IMR-90 (cell line): Measurements from ENCODE around the gene CHAT. TPM values are rescaled to one million over a fixed set of nuclear protein-coding genes. Genes with fewer than 3 reads are reported as not detected.

ENCODE experiments used
- ATAC-seq: fragments of 200-7000 bp; cut with Tn5 transposase; 2 replicates; pipeline ENCODE4 v1.9.1; 2020; ENCODE audit warnings: low read depth, mild to moderate bottlenecking, moderate library complexity
- BruUV-seq: library from RNA; stranded (reverse); fragments of 400-500 nt; replicated peaks from 2 replicates; lab custom pipeline; 2021; lab: Mats Ljungman, UMichigan
- CTCF ChIA-PET: fragments of 300-600 bp; formaldehyde crosslinking; extraction: SDS; loops from one replicate; lab custom pipeline; 2021; ENCODE audit warnings: antibody characterized with exemption; lab: Yijun Ruan, JAX
- POLR2A ChIA-PET: fragments of 300-600 bp; sonication (Branson Sonifier 250); formaldehyde crosslinking; loops from one replicate; lab custom pipeline; 2022; ENCODE audit warnings: antibody characterized with exemption; ENCODE audit not compliant: unreplicated experiment; lab: Charles Lee
- DNase-seq: peaks from one replicate; pipeline ENCODE4 v3.0.0; 2013
- H2AFZ ChIP-seq: replicated peaks from 2 replicates; pipeline ENCODE3; 2013; ENCODE audit warnings: low read length, mild to moderate bottlenecking; ENCODE audit not compliant: poor library complexity
- H2AK5ac ChIP-seq: 2 replicates; pipeline ENCODE4 v1.6.1; 2013; ENCODE audit warnings: low read depth, low read length, inconsistent platforms
- H2AK9ac ChIP-seq: replicated peaks from 2 replicates; pipeline ENCODE3; 2013; ENCODE audit warnings: mild to moderate bottlenecking, low read depth, low read length, moderate library complexity; ENCODE audit not compliant: poor library complexity
- H2BK120ac ChIP-seq: 2 replicates; pipeline ENCODE4 v1.6.1; 2013; ENCODE audit warnings: low read depth, low read length, inconsistent platforms
- H2BK15ac ChIP-seq: 3 replicates; pipeline ENCODE4 v1.6.1; 2013; ENCODE audit warnings: low read depth, low read length, inconsistent platforms
- H2BK20ac ChIP-seq: 2 replicates; pipeline ENCODE4 v1.6.1; 2013; ENCODE audit warnings: low read depth, mild to moderate bottlenecking, inconsistent platforms, low read length, moderate library complexity
- H2BK5ac ChIP-seq: 2 replicates; pipeline ENCODE4 v1.6.1; 2013; ENCODE audit warnings: mild to moderate bottlenecking, low read depth, low read length, inconsistent platforms; ENCODE audit not compliant: poor library complexity, severe bottlenecking
- H3K14ac ChIP-seq: replicated peaks from 2 replicates; pipeline ENCODE4 v1.6.1; 2013; ENCODE audit warnings: low read depth, low read length, inconsistent platforms
- H3K18ac ChIP-seq: 2 replicates; pipeline ENCODE4 v1.6.1; 2013; ENCODE audit warnings: low read depth, low read length, control low read depth
- H3K23ac ChIP-seq: 2 replicates; pipeline ENCODE4 v1.6.1; 2013; ENCODE audit warnings: low read depth, low read length, inconsistent platforms
- H3K27ac ChIP-seq: 2 replicates; pipeline ENCODE4 v1.5.1; 2013; ENCODE audit warnings: mild to moderate bottlenecking, control low read depth, low read length; ENCODE audit not compliant: insufficient read depth
- H3K27me3 ChIP-seq: 2 replicates; pipeline ENCODE4 v1.6.1; 2013; ENCODE audit warnings: low read length; ENCODE audit not compliant: control insufficient read depth, insufficient read depth
- H3K36me3 ChIP-seq: 2 replicates; pipeline ENCODE4 v1.6.1; 2013; ENCODE audit warnings: low read length, mixed read lengths; ENCODE audit not compliant: control insufficient read depth, insufficient read depth
- H3K4ac ChIP-seq: 2 replicates; pipeline ENCODE4 v1.6.1; 2013; ENCODE audit warnings: low read depth, low read length, inconsistent platforms
- H3K4me1 ChIP-seq: 2 replicates; pipeline ENCODE4 v1.6.1; 2013; ENCODE audit warnings: low read length, mixed read lengths; ENCODE audit not compliant: control insufficient read depth, insufficient read depth
- H3K4me2 ChIP-seq: 2 replicates; pipeline ENCODE4 v1.6.1; 2013; ENCODE audit warnings: low read depth, mild to moderate bottlenecking, control low read depth, low read length, moderate library complexity
- H3K4me3 ChIP-seq: 2 replicates; pipeline ENCODE4 v1.5.1; 2013; ENCODE audit warnings: low read depth, mild to moderate bottlenecking, control low read depth, low read length, moderate library complexity; ENCODE audit not compliant: insufficient read depth
- H3K56ac ChIP-seq: 2 replicates; pipeline ENCODE4 v1.6.1; 2013; ENCODE audit warnings: low read length, inconsistent platforms; ENCODE audit not compliant: insufficient read depth; ENCODE audit errors: extremely low read depth
- H3K79me1 ChIP-seq, 2 experiments: 2 replicates each; pipeline ENCODE4 v1.6.1; 2013; ENCODE audit warnings: low read length in 2 of 2, inconsistent platforms in 1 of 2, low read depth in 1 of 2
- H3K9ac ChIP-seq: 2 replicates; pipeline ENCODE4 v1.6.1; 2013; ENCODE audit warnings: low read depth, low read length, control low read depth
- H3K9me1 ChIP-seq: 2 replicates; pipeline ENCODE4 v1.6.1; 2013; ENCODE audit warnings: low read length, inconsistent platforms; ENCODE audit not compliant: insufficient read depth
- H3K9me3 ChIP-seq: 2 replicates; pipeline ENCODE4 v1.6.1; 2013; ENCODE audit warnings: low read length; ENCODE audit not compliant: control insufficient read depth, insufficient read depth
- H4K20me1 ChIP-seq: 2 replicates; pipeline ENCODE4 v1.6.1; 2013; ENCODE audit warnings: low read length, inconsistent platforms; ENCODE audit not compliant: insufficient read depth
- H4K5ac ChIP-seq: 2 replicates; pipeline ENCODE4 v1.6.1; 2013; ENCODE audit warnings: mild to moderate bottlenecking, low read depth, low read length, control low read depth
- H4K8ac ChIP-seq, 2 experiments: 2 replicates each; pipeline ENCODE4 v1.6.1; 2013; ENCODE audit warnings: low read depth in 2 of 2, low read length in 2 of 2, control low read depth in 1 of 2, inconsistent platforms in 1 of 2
- H4K91ac ChIP-seq: 2 replicates; pipeline ENCODE4 v1.6.1; 2013; ENCODE audit warnings: low read depth, low read length, inconsistent platforms; ENCODE audit not compliant: insufficient read depth
- BHLHE40 ChIP-seq: fragments of 150-350 bp; IDR thresholded peaks from 2 replicates; pipeline ENCODE4 v1.6.1; 2016; ENCODE audit warnings: mild to moderate bottlenecking, low read depth, low read length
- ELK1 ChIP-seq: fragments of 150-350 bp; IDR thresholded peaks from 2 replicates; pipeline ENCODE4 v1.6.1; 2016; ENCODE audit warnings: low read depth, mild to moderate bottlenecking, low read length, moderate library complexity, borderline replicate concordance
- FOS ChIP-seq: fragments of 150-350 bp; IDR thresholded peaks from 2 replicates; pipeline ENCODE4 v1.6.1; 2016; ENCODE audit warnings: low read depth, low read length
- MXI1 ChIP-seq: IDR thresholded peaks from 2 replicates; pipeline ENCODE4 v1.6.1; 2012; ENCODE audit warnings: low read depth, mild to moderate bottlenecking, low read length, moderate library complexity, borderline replicate concordance
- RAD21 ChIP-seq: IDR thresholded peaks from 2 replicates; pipeline ENCODE4 v1.6.1; 2012; ENCODE audit warnings: low read length, improper control_type of control experiment
- RCOR1 ChIP-seq: IDR thresholded peaks from 2 replicates; pipeline ENCODE4 v1.6.1; 2012; ENCODE audit warnings: mild to moderate bottlenecking, low read length, improper control_type of control experiment; ENCODE audit not compliant: insufficient replicate concordance
- USF2 ChIP-seq: fragments of 150-350 bp; IDR thresholded peaks from 2 replicates; pipeline ENCODE4 v1.6.1; 2017; ENCODE audit warnings: mild to moderate bottlenecking, antibody characterized with exemption, low read length, low read depth
- WGBS, 2 experiments: methylation state at CpG; one replicate each; pipeline versions ENCODE4 v1.1.5 to v1.1.7; 2013; ENCODE audit warnings: missing lambda C conversion rate in 2 of 2; ENCODE audit not compliant: insufficient read length in 1 of 2; ENCODE audit errors: extremely low coverage in 2 of 2; 5-methylcytosine and 5-hydroxymethylcytosine counted together
- dilution Hi-C: fragments of 300-500 bp; cut with HindIII; formaldehyde crosslinking; loops from one replicate; pipeline ENCODE4 v1.14.3; 2018; ENCODE audit warnings: low sequenced_read_pairs; ENCODE audit not compliant: unreplicated experiment
- in situ Hi-C: fragments of 300-500 bp; cut with MboI; formaldehyde crosslinking; loops from 3 replicates; pipeline ENCODE4 v1.14.3; 2019; ENCODE audit warnings: low sequenced_read_pairs, inconsistent platforms, mixed read lengths
- intact Hi-C: fragments of 100-400 bp; cut with micrococcal nuclease; formaldehyde crosslinking; loops from 2 replicates; pipeline ENCODE4 v1.10.0; 2022
- polyA plus RNA-seq, 3 experiments: library from polyadenylated mRNA; depleted of rRNA; stranded (reverse); fragments of >200 nt; gene quantifications; 2 replicates each; pipeline ENCODE4 v1.2.3, GENCODE V29; 2012; ENCODE audit warnings: low replicate concordance in 1 of 3
- total RNA-seq: library from RNA; depleted of rRNA; stranded (reverse); fragments of >200 nt; gene quantifications from 2 replicates; pipeline ENCODE4 v1.2.3, GENCODE V29; 2012

CHAT gene
- total and polyA plus RNA-seq, 2 of the 4 experiments (the other 2 are of a cell fraction) = not detected

GRCh38 chr10:49567810-49568209 lies 46.0 kb upstream of the CHAT start:
- H2BK20ac ChIP-seq = no peak overlapping the region

More at GRCh38 chr10:49567810-49568209, 46.0 kb upstream of the CHAT start:
- Histone ChIP-seq H2BK5ac (no peak overlapping the region), H3K9me1 (no peaks in the 10 kb centered on the region; the same call in 1 of the 2 replicates), H2AK5ac (no peak overlapping the region), H2AFZ (no peak overlapping the region), H3K36me3 (no peaks in the 10 kb centered on the region), H3K18ac (no peak overlapping the region), H3K56ac (no peak overlapping the region), H2BK120ac (no peak overlapping the region), H3K79me1 (no peaks in the 10 kb centered on the region), H3K23ac (no peak overlapping the region), H3K4me1 (no peaks in the 10 kb centered on the region; the same call in 1 of the 2 replicates), H4K91ac (no peak overlapping the region), H3K4me2 (0 out of 2 replicates have a peak overlapping the region, but pooled peaks have one; percentile 9), H3K14ac (no peak overlapping the region), H3K9ac (no peak overlapping the region), H4K5ac (no peak overlapping the region), H4K8ac (no peak overlapping the region), H3K4ac (no peak overlapping the region), H2AK9ac (no peak overlapping the region), H3K9me3 (peaks cover 5% of the 10 kb centered on the region), H3K4me3 (no peak overlapping the region), H3K27ac (no peak overlapping the region), H4K20me1 (no peaks in the 10 kb centered on the region), H2BK15ac (no peak overlapping the region), H3K27me3 (peaks cover 2% of the 10 kb centered on the region; the same call in 1 of the 2 replicates)
- POLR2A ChIA-PET = no interaction called here
- WGBS, 2 experiments = no CpG with 5 or more reads among the region's 1 CpG
- TF ChIP-seq BHLHE40 = no peak
- no peak for TF ChIP-seq FOS
- no peak for TF ChIP-seq USF2
- TF ChIP-seq RCOR1 = no peak
- no peak for TF ChIP-seq ELK1
- no peak for TF ChIP-seq MXI1
- TF ChIP-seq RAD21 = no peak
- DNase-seq (no peak), ATAC-seq (no peak)
- BruUV-seq = no TSS peak
- intact Hi-C loops (no loop called here), dilution Hi-C loops (no loop called here), in situ Hi-C loops (no loop called here)
- CTCF ChIA-PET = interaction anchor here (0.6 kb wide), 1 partner anchor 23 kb away, joined by 3 read pairs; no protein-coding TSS in a partner anchor
